ENCODE results near the gene CTIF.
"Not testable (repeated sequence)": the region's sequence is repeated elsewhere in the genome, so short reads cannot be mapped to it uniquely, and the experiment has no call there.

The CTIF gene

GRCh38 chr18:48538531-48539405, at the start of gene CTIF:
Gene CTIF (plus strand): TSS chr18:48539031. CDS start chr18:48619566, 80,535 bp downstream.
- peak; percentile 96 for DNase-seq (ENCODE audit: low read depth)

GRCh38 chr18:48490641-48491293, 48.1 kb upstream of the CTIF start:
- no peak for DNase-seq (ENCODE audit: low read depth)

GRCh38 chr18:48492880-48493279, 46.0 kb upstream of the CTIF start:
- DNase-seq (ENCODE audit: low read depth): no peak

- no peak for DNase-seq (ENCODE audit: low read depth)
Measured at GRCh38 chr18:48493434-48494230, 45.2 kb upstream of the CTIF start.

GRCh38 chr18:48497863-48498262, 41.0 kb upstream of the CTIF start:
- no peak for DNase-seq (ENCODE audit: low read depth)

GRCh38 chr18:48500517-48500916, 38.3 kb upstream of the CTIF start:
- DNase-seq (ENCODE audit: low read depth): no peak

GRCh38 chr18:48502906-48503305, 35.9 kb upstream of the CTIF start:
- no peak for DNase-seq (ENCODE audit: low read depth)

- DNase-seq (ENCODE audit: low read depth): no peak
Measured at GRCh38 chr18:48504819-48505218, 34.0 kb upstream of the CTIF start.

- DNase-seq (ENCODE audit: low read depth): not testable (repeated sequence)
Measured at GRCh38 chr18:48506983-48507568, 31.8 kb upstream of the CTIF start.

GRCh38 chr18:48512498-48512897, 26.3 kb upstream of the CTIF start:
- DNase-seq (ENCODE audit: low read depth): not testable (repeated sequence)

- DNase-seq (ENCODE audit: low read depth): no peak
Measured at GRCh38 chr18:48514786-48515185, 24.0 kb upstream of the CTIF start.

GRCh38 chr18:48517048-48517447, 21.8 kb upstream of the CTIF start:
- DNase-seq (ENCODE audit: low read depth): no peak

GRCh38 chr18:48519431-48520100, 19.3 kb upstream of the CTIF start:
- no peak for DNase-seq (ENCODE audit: low read depth)

GRCh38 chr18:48521723-48522122, 17.1 kb upstream of the CTIF start:
- DNase-seq (ENCODE audit: low read depth): no peak

GRCh38 chr18:48525671-48526070, 13.2 kb upstream of the CTIF start:
- no peak for DNase-seq (ENCODE audit: low read depth)

GRCh38 chr18:48527461-48527860, 11.4 kb upstream of the CTIF start:
- no peak for DNase-seq (ENCODE audit: low read depth)

GRCh38 chr18:48528861-48529260, 10.0 kb upstream of the CTIF start:
- no peak for DNase-seq (ENCODE audit: low read depth)

- peak; percentile 70 for DNase-seq (ENCODE audit: low read depth)
Measured at GRCh38 chr18:48529796-48530195, 9.0 kb upstream of the CTIF start.

GRCh38 chr18:48530399-48531081, 8.3 kb upstream of the CTIF start:
- no peak for DNase-seq (ENCODE audit: low read depth)

GRCh38 chr18:48531082-48531403, 7.8 kb upstream of the CTIF start:
- DNase-seq (ENCODE audit: low read depth): no peak

- DNase-seq (ENCODE audit: low read depth): no peak
Measured at GRCh38 chr18:48531908-48532307, 6.9 kb upstream of the CTIF start.
